ENCODE results near the gene LGALSL. TPM values are rescaled to one million over a fixed set of nuclear protein-coding genes. Genes with fewer than 3 reads are reported as not detected.
A peak's percentile ranks its signal among the peaks of the same experiment; 100 is the strongest.

The LGALSL gene
- total and polyA plus RNA-seq, 2 of the 13 experiments (the other 11 are each of a cell fraction or from before 2014, with no cell fraction given): 15.4 to 20.0 TPM

GRCh38 chr2:64454386-64455332 lies 697 bp downstream of the LGALSL start (continued):
- TF ChIP-seq ZNF337 (CRISPR knock-in tag; IDR thresholded peaks at IDR 0.05; ENCODE audit: borderline replicate concordance, low read depth) (peak; percentile 63; the same call in 1 of the 2 replicates), PHF8 (CRISPR knock-in tag; IDR thresholded peaks at IDR 0.05) (peak; percentile 78), KAT7 (CRISPR knock-in tag; IDR thresholded peaks at IDR 0.05; ENCODE audit: borderline replicate concordance) (0 out of 2 replicates have a peak, but pooled peaks have one; percentile 70), EEA1 (CRISPR knock-in tag; IDR thresholded peaks at IDR 0.05; ENCODE audit: borderline replicate concordance) (peak; percentile 89; the same call in 1 of the 2 replicates), ZNF446 (CRISPR knock-in tag; IDR thresholded peaks at IDR 0.05) (peak; percentile 6; the same call in 1 of the 2 replicates), ZNF790 (CRISPR knock-in tag; IDR thresholded peaks at IDR 0.05; ENCODE audit: borderline replicate concordance) (peak; percentile 44; the same call in 1 of the 2 replicates), ZFP90 (CRISPR knock-in tag; IDR thresholded peaks at IDR 0.05; ENCODE audit: borderline replicate concordance) (0 out of 2 replicates have a peak, but pooled peaks have one; percentile 21), ZBTB37 (CRISPR knock-in tag; IDR thresholded peaks at IDR 0.05) (0 out of 2 replicates have a peak, but pooled peaks have one; percentile 61), ZMYM3 (CRISPR knock-in tag; IDR thresholded peaks at IDR 0.05) (peak; percentile 49; the same call in 1 of the 2 replicates), ZNF576 (CRISPR knock-in tag; IDR thresholded peaks at IDR 0.05) (no peak), ZNF292 (CRISPR knock-in tag; IDR thresholded peaks at IDR 0.05; ENCODE audit: borderline replicate concordance, low read depth) (0 out of 2 replicates have a peak, but pooled peaks have one; percentile 32), ZFP41 (CRISPR knock-in tag; IDR thresholded peaks at IDR 0.05; ENCODE audit: borderline replicate concordance) (peak; percentile 57; the same call in 1 of the 2 replicates), GABPB1 (CRISPR knock-in tag; IDR thresholded peaks at IDR 0.05) (peak; percentile 45; the same call in 1 of the 2 replicates), NAIF1 (CRISPR knock-in tag; IDR thresholded peaks at IDR 0.05; ENCODE audit: borderline replicate concordance) (0 out of 2 replicates have a peak, but pooled peaks have one; percentile 31), RAD21 (CRISPR knock-in tag; IDR thresholded peaks at IDR 0.05) (0 out of 2 replicates have a peak, but pooled peaks have one; percentile 49), CHD4 (IDR thresholded peaks at IDR 0.05; ENCODE audit: borderline replicate concordance, low read length) (no peak), ZNF747 (CRISPR knock-in tag; IDR thresholded peaks at IDR 0.05; ENCODE audit: borderline replicate concordance) (0 out of 2 replicates have a peak, but pooled peaks have one; percentile 15), JUND (CRISPR knock-in tag; IDR thresholded peaks at IDR 0.05) (0 out of 2 replicates have a peak, but pooled peaks have one; percentile 13)
- TF ChIP-seq, protein P1, sequence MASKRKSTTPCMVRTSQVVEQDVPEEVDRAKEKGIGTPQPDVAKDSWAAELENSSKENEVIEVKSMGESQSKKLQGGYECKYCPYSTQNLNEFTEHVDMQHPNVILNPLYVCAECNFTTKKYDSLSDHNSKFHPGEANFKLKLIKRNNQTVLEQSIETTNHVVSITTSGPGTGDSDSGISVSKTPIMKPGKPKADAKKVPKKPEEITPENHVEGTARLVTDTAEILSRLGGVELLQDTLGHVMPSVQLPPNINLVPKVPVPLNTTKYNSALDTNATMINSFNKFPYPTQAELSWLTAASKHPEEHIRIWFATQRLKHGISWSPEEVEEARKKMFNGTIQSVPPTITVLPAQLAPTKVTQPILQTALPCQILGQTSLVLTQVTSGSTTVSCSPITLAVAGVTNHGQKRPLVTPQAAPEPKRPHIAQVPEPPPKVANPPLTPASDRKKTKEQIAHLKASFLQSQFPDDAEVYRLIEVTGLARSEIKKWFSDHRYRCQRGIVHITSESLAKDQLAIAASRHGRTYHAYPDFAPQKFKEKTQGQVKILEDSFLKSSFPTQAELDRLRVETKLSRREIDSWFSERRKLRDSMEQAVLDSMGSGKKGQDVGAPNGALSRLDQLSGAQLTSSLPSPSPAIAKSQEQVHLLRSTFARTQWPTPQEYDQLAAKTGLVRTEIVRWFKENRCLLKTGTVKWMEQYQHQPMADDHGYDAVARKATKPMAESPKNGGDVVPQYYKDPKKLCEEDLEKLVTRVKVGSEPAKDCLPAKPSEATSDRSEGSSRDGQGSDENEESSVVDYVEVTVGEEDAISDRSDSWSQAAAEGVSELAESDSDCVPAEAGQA (IDR thresholded peaks at IDR 0.05; ENCODE audit: low read depth): no peak
- TF ChIP-seq, protein P1 (CRISPR knock-in tag; IDR thresholded peaks at IDR 0.05; ENCODE audit: borderline replicate concordance): no peak
